Smooth muscle cell of the brain vasculature (primary cell): ENCODE data around the gene FBN2.
"Not testable (repeated sequence)": the region's sequence is repeated elsewhere in the genome, so short reads cannot be mapped to it uniquely, and the experiment has no call there.

Source experiments
- DNase-seq: peaks from one replicate; pipeline ENCODE4 v3.0.0-alpha.2; 2012; ENCODE audit warnings: low read depth, low spot score

Gene FBN2

GRCh38 chr5:128426090-128426534, 111.9 kb downstream of the FBN2 start:
- no peak for DNase-seq

- no peak for DNase-seq
Observed at GRCh38 chr5:128424646-128425045, 113.4 kb downstream of the FBN2 start.

- DNase-seq: no peak
Observed at GRCh38 chr5:128422612-128423011, 115.4 kb downstream of the FBN2 start.

- DNase-seq: no peak
Observed at GRCh38 chr5:128414469-128414868, 123.6 kb downstream of the FBN2 start.

GRCh38 chr5:128413356-128413755, 124.7 kb downstream of the FBN2 start:
- peak; percentile 12 for DNase-seq

GRCh38 chr5:128412145-128412930, 125.7 kb downstream of the FBN2 start:
- DNase-seq: no peak

GRCh38 chr5:128409166-128409800, 128.8 kb downstream of the FBN2 start:
- DNase-seq: no peak

GRCh38 chr5:128408622-128409021, 129.4 kb downstream of the FBN2 start:
- no peak for DNase-seq

GRCh38 chr5:128407944-128408343, 130.1 kb downstream of the FBN2 start:
- no peak for DNase-seq

- no peak for DNase-seq
Observed at GRCh38 chr5:128406803-128407202, 131.2 kb downstream of the FBN2 start.

- no peak for DNase-seq
Observed at GRCh38 chr5:128405159-128405558, 132.9 kb downstream of the FBN2 start.

GRCh38 chr5:128403333-128403732, 134.7 kb downstream of the FBN2 start:
- no peak for DNase-seq

GRCh38 chr5:128402506-128402905, 135.5 kb downstream of the FBN2 start:
- DNase-seq: no peak

GRCh38 chr5:128400766-128401165, 137.3 kb downstream of the FBN2 start:
- not testable (repeated sequence) for DNase-seq

GRCh38 chr5:128399111-128399510, 138.9 kb downstream of the FBN2 start:
- DNase-seq: no peak

- no peak for DNase-seq
Observed at GRCh38 chr5:128397876-128398275, 140.2 kb downstream of the FBN2 start.

- no peak for DNase-seq
Observed at GRCh38 chr5:128395073-128395472, 143.0 kb downstream of the FBN2 start.

- no peak for DNase-seq
Observed at GRCh38 chr5:128384068-128384467, 154.0 kb downstream of the FBN2 start.

- DNase-seq: no peak
Observed at GRCh38 chr5:128380337-128380736, 157.7 kb downstream of the FBN2 start.

- no peak for DNase-seq
Observed at GRCh38 chr5:128378632-128379031, 159.4 kb downstream of the FBN2 start.

- no peak for DNase-seq
Observed at GRCh38 chr5:128378196-128378595, 159.8 kb downstream of the FBN2 start.

GRCh38 chr5:128376577-128376976, 161.5 kb downstream of the FBN2 start:
- DNase-seq: no peak

GRCh38 chr5:128366147-128366546, 171.9 kb downstream of the FBN2 start:
- DNase-seq: no peak
